Fibroblast of mammary gland (primary cell): ENCODE data around the gene CELSR3.
A peak's percentile ranks its signal among the peaks of the same experiment; 100 is the strongest.

Source experiments
- DNase-seq: peaks from one replicate; pipeline ENCODE4 v3.0.0-alpha.2; 2010; ENCODE audit warnings: low read depth
- H3K4me3 ChIP-seq: 2 replicates; pipeline ENCODE4 v1.5.1; 2011; ENCODE audit warnings: low read depth, mild to moderate bottlenecking, low read length, moderate library complexity; ENCODE audit not compliant: control insufficient read depth
- TF ChIP-seq, protein P1 (sequence below): conservative IDR thresholded peaks from 2 replicates; pipeline ENCODE4 v1.5.1; 2011; ENCODE audit warnings: low read depth, low read length, inconsistent platforms; ENCODE audit not compliant: control insufficient read depth, insufficient read depth

Gene CELSR3, protein sequence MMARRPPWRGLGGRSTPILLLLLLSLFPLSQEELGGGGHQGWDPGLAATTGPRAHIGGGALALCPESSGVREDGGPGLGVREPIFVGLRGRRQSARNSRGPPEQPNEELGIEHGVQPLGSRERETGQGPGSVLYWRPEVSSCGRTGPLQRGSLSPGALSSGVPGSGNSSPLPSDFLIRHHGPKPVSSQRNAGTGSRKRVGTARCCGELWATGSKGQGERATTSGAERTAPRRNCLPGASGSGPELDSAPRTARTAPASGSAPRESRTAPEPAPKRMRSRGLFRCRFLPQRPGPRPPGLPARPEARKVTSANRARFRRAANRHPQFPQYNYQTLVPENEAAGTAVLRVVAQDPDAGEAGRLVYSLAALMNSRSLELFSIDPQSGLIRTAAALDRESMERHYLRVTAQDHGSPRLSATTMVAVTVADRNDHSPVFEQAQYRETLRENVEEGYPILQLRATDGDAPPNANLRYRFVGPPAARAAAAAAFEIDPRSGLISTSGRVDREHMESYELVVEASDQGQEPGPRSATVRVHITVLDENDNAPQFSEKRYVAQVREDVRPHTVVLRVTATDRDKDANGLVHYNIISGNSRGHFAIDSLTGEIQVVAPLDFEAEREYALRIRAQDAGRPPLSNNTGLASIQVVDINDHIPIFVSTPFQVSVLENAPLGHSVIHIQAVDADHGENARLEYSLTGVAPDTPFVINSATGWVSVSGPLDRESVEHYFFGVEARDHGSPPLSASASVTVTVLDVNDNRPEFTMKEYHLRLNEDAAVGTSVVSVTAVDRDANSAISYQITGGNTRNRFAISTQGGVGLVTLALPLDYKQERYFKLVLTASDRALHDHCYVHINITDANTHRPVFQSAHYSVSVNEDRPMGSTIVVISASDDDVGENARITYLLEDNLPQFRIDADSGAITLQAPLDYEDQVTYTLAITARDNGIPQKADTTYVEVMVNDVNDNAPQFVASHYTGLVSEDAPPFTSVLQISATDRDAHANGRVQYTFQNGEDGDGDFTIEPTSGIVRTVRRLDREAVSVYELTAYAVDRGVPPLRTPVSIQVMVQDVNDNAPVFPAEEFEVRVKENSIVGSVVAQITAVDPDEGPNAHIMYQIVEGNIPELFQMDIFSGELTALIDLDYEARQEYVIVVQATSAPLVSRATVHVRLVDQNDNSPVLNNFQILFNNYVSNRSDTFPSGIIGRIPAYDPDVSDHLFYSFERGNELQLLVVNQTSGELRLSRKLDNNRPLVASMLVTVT (N-terminal part only)

DNA sequence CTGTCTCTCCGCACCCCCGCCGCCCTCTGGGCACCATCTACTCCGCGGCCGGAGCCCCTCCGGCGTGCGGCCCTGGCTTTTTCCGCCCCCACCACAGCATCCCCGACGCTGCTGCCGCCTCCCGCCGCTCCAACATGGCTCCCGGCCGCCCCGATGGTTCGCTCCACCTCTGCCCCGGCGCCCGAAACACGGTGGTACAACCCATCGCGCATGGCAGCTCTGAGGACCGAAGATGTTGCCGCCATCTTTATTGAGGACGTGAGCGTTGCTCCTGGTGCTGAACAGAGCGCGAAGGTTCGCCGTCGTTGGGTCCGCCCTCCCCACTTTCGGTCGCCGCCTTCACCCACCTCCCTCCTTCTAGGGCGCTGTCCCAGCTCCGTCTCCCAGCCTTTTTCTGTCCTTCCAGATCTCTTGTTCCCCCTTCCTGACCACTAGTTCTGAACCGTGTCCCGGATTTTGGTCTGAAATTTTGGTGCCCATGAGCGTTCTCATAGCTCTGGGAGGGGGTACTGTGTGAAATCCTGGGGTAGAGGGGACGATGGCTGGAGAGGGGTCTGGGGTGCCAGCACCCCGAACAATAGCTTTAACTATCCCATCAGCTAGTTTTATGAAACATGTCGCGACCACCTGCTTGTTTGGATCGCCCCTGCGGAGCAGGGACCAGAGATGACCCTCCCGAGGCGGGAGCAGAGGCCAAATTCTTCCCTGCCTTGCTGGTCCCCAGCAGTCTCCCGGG is at the start of gene CELSR3:
Gene CELSR3, minus strand, starts transcription at position 134 of the 736 bp plus-strand sequence. CDS start 252 bp downstream, outside the sequence.
- TF ChIP-seq, protein P1, sequence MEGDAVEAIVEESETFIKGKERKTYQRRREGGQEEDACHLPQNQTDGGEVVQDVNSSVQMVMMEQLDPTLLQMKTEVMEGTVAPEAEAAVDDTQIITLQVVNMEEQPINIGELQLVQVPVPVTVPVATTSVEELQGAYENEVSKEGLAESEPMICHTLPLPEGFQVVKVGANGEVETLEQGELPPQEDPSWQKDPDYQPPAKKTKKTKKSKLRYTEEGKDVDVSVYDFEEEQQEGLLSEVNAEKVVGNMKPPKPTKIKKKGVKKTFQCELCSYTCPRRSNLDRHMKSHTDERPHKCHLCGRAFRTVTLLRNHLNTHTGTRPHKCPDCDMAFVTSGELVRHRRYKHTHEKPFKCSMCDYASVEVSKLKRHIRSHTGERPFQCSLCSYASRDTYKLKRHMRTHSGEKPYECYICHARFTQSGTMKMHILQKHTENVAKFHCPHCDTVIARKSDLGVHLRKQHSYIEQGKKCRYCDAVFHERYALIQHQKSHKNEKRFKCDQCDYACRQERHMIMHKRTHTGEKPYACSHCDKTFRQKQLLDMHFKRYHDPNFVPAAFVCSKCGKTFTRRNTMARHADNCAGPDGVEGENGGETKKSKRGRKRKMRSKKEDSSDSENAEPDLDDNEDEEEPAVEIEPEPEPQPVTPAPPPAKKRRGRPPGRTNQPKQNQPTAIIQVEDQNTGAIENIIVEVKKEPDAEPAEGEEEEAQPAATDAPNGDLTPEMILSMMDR, result no peak
- DNase-seq, result peak; percentile 93
- H3K4me3 ChIP-seq, result peak within 1 kb of the TSS; percentile 66

DNA sequence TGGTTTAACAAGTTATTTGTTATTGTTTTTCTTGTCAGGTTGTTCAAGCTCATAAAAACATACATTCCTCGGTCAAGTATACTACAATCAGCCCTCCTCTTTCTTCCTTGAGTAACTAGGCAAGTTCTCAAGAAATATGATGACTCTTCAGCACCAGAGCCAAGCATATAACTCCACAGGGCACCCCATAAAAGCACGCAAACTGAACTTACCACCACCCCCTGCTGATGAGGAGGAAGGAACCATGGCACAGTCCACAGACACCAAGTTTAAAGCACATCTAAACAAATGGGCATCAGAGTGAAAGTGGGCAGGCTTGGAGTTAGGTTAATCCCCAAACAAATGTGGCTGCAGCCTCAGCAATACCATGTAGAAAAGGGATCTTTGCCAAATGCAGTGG is 49.0 kb upstream of the CELSR3 start:
- TF ChIP-seq, protein P1, result no peak
- no peak overlapping the region for H3K4me3 ChIP-seq
- no peak for DNase-seq

GRCh38 chr3:48709051-48709461 is 46.4 kb upstream of the CELSR3 start:
- TF ChIP-seq, protein P1, result no peak
- peak; percentile 41 for DNase-seq
- no peak overlapping the region for H3K4me3 ChIP-seq

- no peak overlapping the region for H3K4me3 ChIP-seq
- DNase-seq, result peak; percentile 92
- TF ChIP-seq, protein P1, result no peak
Measured at GRCh38 chr3:48708481-48708889, 45.8 kb upstream of the CELSR3 start.

DNA sequence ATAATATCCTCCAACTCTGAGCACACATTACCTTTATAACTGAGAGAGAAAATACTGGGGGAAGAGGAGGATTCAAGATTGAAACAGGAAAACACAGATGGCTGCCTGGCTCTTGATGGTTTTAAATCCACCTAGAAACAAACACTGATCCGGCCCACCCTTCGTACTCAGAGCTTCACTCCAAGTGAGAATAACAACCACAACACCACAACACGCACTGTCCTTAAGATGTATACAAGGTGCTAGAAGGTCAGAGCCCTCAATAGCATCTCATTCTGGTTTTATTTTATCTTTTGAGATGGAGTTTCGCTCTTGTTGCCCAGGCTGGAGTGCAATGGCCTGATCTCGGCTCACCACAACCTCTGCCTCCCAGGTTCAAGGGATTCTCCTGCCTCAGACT is 44.5 kb upstream of the CELSR3 start:
- no peak overlapping the region for H3K4me3 ChIP-seq
- DNase-seq, result no peak
- TF ChIP-seq, protein P1, result no peak

DNA sequence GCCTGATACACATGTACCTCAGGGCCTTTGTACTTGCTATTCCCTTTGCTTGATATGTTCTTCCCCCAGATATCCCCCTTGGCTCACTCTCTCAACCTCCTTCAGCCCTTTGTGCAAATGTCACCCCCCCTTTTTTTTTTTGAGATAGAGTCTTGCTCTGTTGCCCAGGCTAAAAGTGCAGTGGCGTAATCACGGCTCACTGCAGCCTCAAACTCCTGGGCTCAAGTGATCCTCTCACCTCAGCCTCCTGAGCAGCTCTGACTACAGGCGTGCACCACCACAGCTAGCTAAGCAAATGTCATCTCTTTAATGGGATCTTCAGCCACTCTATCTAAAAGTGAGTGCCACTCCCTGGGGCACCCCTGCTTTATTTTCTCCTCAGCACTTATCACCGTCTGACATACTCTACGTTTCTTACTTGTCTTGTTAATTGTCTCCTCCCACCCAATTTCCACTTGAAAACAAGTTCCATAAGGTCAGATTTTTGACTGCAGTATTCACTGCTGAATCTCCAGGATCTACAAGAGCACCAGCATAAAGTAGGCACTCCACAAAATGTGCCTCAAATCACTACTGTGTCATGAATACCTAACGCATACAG is 39.7 kb upstream of the CELSR3 start:
- no peak overlapping the region for H3K4me3 ChIP-seq
- TF ChIP-seq, protein P1, result no peak
- no peak for DNase-seq
